Effector CD8-positive, alpha-beta T cell (primary cell): ENCODE measurements around the gene TPR.
"Not testable (repeated sequence)": the region's sequence is repeated elsewhere in the genome, so short reads cannot be mapped to it uniquely, and the experiment has no call there.

Source experiments
- DNase-seq: peaks from one replicate; lab custom pipeline; 2025; lab: John Stamatoyannopoulos, UW
- total RNA-seq, 4 experiments: gene quantifications; one replicate each; lab custom pipeline; 2026; lab: John Stamatoyannopoulos, UW

TPR gene
- 507 to 671 (median 626) reads per million in 4 experiments for total RNA-seq

GRCh38 chr1:186375152-186375928 is at the start of gene TPR, which contains the start of gene ODR4:
Gene TPR (minus strand): TSS chr1:186375253. CDS start chr1:186375028, 225 bp downstream.
Gene ODR4 (plus strand): TSS chr1:186375838. CDS start chr1:186379786, 3,948 bp downstream.
- peak; percentile 99 for DNase-seq

DNA sequence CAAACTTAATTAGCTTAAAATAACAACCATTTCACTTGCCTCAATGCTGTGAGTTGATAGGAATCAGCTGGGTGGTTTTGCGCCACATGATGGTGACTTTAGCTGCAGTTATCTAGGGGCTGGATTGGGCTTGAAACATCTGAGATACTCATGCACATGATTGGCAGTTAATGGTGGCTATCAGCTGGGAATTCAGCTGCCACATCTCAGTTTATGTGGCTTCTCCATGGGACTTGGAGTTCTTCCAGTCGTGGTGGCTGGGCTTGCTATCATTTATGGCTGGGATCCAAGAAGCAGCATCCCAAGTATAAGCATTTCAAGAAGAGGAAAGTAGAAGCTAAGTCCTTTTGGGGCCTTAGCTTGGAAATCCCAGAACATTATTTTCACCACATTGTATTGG is 49.5 kb upstream of the TPR start:
- DNase-seq: no peak

DNA sequence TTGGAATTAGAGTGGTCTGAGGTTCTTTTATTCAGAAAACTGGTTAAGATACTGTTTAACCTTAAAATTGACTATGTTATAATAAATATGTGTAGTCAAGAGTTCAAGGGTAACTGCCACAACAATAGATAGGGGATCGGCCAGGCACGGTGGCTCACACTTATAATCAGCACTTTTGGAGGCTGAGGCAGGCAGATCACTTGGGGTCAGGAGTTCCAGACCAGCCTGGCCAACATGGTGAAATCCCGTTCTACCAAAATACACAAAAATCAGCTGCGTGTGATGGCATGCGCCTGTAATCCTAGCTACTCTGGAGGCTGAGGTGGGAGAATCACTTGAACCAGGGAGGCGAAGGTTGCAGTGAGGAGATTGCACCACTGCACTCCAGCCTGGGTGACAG is 46.4 kb upstream of the TPR start:
- DNase-seq: no peak

GRCh38 chr1:186420923-186421322 is 45.9 kb upstream of the TPR start:
- no peak for DNase-seq

- DNase-seq: no peak
These were observed 45.3 kb upstream of the TPR start for GRCh38 chr1:186420311-186420710.

DNA sequence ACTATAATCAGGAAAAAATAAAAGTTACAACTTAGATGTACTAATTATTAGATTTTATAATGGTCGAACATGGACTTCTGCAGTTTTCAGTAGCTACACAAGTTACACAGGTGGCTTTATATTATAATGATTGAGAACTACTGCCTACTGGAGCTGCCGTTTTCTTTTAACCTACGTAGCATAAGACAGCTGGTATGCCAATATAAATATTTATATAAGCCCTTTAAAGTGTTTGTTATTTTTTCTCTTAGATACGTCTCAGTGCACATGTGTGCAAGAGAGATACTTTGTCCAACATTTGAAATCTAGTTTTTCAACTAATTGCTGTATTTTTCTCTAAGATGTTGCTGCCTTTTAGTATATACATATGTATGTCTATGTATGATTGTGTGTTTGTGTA is 43.5 kb upstream of the TPR start:
- no peak for DNase-seq

DNA sequence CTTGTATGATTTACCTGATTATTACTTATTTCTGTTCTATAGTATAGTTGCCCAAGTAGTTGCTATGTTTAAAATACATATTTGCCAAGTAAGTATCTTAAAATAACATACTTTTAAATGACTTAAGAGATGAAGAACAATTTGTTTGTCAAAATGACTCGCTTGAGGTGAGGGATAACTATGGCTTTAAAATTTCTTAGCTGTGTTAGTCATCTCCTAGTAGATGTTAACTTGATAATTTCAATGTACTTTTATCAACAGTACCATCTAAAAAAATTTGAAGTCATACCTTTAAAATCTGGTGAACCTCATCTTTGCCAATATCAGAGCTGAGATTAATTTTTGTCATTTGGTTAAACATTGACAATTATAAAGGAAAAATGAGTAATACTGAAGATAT is 38.3 kb upstream of the TPR start:
- DNase-seq: no peak

GRCh38 chr1:186409091-186409490 is 34.0 kb upstream of the TPR start:
- DNase-seq: no peak

GRCh38 chr1:186404454-186405051 is 29.5 kb upstream of the TPR start:
- DNase-seq: no peak

- DNase-seq: no peak
These were observed 28.6 kb upstream of the TPR start for GRCh38 chr1:186403632-186404031.

DNA sequence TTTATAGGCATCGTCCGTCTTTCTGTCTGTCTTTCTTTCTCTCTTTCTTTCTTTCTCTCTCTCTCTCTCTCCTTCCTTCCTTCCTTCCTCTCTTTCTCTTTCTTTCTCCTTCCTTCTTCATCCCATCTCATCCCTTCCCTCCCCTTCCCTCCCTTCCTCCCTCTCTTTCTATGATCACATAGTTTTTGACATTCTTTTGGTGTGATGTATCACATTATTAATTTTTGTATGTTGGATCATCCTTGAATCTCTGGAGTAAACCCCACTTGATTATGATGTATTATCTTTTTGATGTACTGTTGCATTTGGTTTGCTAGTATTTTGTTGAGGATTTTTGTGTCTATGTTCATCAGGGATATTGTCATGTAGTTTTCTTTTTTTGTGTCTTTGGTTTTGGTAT is 26.4 kb upstream of the TPR start:
- not testable (repeated sequence) for DNase-seq

DNA sequence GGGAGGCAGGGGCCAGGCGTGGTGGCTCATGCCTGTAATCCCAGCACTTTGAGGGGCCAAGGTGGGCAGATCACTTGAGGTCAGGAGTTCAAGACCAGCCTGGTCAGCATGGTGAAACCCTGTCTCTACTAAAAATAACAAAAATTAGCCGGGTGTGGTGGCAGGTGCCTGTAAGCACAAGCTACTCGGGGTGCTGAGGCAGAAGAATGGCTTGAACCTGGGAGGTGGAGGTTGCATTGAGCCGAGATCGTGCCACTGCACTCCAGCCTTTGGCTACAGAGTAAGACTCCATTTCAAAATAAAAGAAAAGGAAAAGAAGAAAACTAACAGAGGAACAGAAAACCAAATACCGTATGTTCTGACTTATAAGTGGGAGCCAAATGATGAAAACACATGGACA is 17.7 kb upstream of the TPR start:
- not testable (repeated sequence) for DNase-seq

DNA sequence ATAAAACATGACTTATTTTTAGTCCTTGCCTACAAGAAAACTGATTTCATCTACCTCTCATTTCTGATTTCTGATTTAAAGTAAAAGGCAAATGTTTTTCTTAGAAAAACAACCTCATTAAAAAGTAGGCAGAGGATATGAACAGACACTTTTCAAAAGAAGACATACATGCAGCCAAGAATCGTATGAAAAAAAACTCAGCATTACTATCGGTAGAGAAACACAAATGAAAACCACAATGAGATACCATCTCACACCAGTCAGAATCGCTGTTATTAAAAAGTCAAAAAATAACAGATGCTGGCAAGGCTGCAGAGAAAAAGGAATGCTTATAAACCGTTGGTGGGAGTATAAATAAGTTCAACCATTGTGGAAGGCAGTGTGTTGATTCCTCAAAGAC is 16.8 kb upstream of the TPR start:
- no peak for DNase-seq

- no peak for DNase-seq
These were observed 15.9 kb upstream of the TPR start for GRCh38 chr1:186390925-186391324.

GRCh38 chr1:186386725-186387383 is 11.8 kb upstream of the TPR start:
- no peak for DNase-seq

GRCh38 chr1:186375929-186376319 is 871 bp upstream of the TPR start:
- DNase-seq: no peak

GRCh38 chr1:186374303-186375151 is 526 bp downstream of the TPR start:
- no peak for DNase-seq

DNA sequence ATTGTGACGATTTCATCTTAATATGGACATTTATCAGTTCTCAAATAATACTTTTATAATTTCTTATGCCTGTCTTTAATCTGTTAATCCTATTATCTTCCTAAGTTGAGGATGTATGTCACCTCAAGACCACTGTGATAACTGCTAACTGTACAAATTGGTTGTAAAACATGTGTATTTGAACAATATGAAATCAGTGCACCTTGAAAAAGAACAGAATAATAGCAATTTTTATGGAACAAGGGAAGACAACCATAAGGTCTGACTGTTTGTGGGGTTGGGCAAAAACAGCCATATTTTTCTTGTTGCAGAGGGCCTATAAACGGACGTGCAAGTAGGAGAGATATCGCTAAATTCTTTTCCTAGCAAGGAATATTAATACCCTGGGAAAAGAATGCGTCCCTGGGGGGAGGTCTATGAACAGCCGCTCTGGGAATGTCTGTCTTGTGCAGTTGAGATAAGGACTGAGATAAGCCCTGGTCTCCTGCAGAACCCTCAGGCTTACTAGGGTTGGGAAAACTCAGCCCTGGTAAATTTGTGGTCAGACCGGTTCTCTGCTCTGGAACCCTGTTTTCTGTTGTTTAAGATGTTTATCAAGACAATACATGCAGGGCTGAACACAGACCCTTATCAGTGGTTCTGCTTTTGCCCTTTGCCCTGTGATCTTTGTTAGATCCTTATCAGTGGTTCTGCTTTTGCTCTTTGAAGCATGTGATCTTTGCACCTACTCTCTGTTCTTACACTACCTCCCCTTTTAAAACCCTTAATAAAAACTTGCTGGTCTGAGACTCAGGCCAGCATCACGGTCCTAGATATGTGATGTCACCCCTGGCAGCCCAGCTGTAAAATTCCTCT is 27.0 kb downstream of the TPR start:
- DNase-seq: not testable (repeated sequence)

DNA sequence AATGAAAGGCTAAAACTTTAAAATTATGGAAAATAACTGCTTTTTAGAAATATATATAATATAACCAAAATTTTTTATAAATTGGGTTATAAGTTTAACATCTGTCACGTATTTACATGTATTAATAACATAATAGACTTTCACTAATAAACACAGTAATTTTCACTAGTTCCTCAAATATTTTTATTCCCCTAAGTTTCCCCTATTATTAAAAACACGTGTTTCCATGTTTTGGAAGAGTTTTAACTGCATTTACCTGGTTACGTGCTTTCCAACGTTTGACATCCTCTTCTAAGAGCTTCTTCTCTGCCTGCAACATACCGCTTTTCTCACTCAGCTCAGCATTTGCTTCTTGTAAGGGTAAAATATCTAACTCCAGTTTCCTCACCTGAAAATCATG is 34.3 kb downstream of the TPR start:
- DNase-seq: no peak

DNA sequence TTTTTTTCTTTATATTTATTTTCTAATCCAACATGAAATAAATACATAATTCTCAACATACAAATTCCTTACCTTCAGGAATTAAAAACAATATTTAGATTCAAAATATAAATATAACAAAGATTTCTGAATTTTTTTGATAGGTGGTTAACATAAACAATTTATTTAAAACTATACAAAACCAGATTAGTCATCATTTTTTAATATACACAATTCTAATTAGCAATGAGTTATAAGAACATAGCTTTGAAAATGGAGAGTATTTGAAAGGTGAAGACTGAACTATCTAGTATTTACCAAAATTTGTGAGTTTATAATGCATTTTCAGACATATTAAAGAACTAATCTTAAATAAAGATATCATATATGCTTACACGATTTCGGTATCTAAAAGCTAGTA is 37.5 kb downstream of the TPR start:
- no peak for DNase-seq

DNA sequence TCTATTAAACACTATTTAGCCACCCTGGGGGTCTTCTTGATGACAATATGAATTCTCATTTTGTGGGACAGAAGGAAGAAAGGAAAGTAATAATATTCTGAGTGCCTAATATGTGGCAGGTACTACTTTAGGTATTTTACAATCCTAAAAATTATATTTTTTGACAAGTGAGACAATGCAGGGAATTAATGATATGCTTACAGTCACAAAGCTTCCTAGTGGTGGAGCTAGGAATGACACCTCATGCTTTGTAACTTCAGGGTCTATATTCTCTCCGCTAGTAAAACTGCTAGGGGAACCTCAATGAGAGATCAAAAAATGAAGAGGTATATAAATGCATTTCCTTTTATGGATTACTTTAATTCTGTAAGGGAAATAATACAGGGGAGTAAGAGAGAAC is 44.3 kb downstream of the TPR start:
- DNase-seq: no peak
